ENCODE results near the gene APLP2.

The APLP2 gene

DNA sequence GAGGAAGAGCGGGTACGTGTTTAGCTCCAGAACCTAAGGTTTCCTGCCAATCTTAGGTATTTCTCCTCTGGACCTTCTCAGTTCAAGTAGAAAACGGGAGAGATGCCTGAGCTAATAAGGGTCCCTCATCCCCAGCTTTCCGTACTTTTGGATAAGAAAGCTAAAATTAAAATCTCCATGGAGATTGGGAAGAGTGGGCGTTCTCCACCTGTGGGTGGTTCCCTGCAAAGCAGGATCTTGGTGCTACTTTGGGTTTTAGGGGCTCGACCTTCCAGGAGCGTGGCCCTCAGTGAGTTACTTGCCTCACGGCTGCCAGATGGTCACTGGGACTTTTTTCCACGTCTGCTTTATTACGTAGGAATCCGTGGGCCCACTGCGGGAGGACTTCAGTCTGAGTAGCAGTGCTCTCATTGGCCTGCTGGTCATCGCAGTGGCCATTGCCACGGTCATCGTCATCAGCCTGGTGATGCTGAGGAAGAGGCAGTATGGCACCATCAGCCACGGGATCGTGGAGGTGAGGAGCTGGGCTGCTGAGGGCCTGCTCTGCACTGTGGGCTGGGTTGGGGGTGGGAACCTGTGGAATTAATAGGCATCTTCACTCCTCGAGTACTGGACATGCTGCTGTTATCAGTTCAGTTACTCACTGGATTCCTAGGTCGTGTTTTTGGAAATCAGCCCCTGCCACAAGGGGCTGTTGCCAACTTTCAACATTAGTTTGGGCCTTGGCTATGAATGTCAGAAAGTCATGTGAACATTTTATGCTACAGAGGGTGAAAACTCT lies 72.1 kb downstream of the APLP2 start (continued):
- TF ChIP-seq CSRNP3 (CRISPR knock-in tag; IDR thresholded peaks at IDR 0.05) (no peak), SNAI2 (CRISPR knock-in tag; IDR thresholded peaks at IDR 0.05) (no peak)
- TF ChIP-seq, protein P1, sequence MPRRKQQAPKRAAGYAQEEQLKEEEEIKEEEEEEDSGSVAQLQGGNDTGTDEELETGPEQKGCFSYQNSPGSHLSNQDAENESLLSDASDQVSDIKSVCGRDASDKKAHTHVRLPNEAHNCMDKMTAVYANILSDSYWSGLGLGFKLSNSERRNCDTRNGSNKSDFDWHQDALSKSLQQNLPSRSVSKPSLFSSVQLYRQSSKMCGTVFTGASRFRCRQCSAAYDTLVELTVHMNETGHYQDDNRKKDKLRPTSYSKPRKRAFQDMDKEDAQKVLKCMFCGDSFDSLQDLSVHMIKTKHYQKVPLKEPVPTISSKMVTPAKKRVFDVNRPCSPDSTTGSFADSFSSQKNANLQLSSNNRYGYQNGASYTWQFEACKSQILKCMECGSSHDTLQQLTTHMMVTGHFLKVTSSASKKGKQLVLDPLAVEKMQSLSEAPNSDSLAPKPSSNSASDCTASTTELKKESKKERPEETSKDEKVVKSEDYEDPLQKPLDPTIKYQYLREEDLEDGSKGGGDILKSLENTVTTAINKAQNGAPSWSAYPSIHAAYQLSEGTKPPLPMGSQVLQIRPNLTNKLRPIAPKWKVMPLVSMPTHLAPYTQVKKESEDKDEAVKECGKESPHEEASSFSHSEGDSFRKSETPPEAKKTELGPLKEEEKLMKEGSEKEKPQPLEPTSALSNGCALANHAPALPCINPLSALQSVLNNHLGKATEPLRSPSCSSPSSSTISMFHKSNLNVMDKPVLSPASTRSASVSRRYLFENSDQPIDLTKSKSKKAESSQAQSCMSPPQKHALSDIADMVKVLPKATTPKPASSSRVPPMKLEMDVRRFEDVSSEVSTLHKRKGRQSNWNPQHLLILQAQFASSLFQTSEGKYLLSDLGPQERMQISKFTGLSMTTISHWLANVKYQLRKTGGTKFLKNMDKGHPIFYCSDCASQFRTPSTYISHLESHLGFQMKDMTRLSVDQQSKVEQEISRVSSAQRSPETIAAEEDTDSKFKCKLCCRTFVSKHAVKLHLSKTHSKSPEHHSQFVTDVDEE (CRISPR knock-in tag; IDR thresholded peaks at IDR 0.05), result no peak

DNA sequence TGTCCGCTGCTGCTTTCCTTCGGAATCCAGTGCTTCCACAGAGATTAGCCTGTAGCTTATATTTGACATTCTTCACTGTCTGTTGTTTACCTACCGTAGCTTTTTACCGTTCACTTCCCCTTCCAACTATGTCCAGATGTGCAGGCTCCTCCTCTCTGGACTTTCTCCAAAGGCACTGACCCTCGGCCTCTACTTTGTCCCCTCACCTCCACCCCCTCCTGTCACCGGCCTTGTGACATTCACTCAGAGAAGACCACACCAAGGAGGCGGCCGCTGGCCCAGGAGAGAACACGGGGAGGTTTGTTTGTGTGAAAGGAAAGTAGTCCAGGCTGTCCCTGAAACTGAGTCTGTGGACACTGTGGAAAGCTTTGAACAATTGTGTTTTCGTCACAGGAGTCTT lies 74.4 kb downstream of the APLP2 start:
- TF ChIP-seq ISL1 (CRISPR knock-in tag; IDR thresholded peaks at IDR 0.05) (no peak), BACH2 (CRISPR knock-in tag; IDR thresholded peaks at IDR 0.05; ENCODE audit: borderline replicate concordance) (no peak), PPARA (CRISPR knock-in tag; IDR thresholded peaks at IDR 0.05; ENCODE audit: borderline replicate concordance) (no peak), TCF4 (CRISPR knock-in tag; IDR thresholded peaks at IDR 0.05; ENCODE audit: borderline replicate concordance) (no peak)
- TF ChIP-seq, protein P2, sequence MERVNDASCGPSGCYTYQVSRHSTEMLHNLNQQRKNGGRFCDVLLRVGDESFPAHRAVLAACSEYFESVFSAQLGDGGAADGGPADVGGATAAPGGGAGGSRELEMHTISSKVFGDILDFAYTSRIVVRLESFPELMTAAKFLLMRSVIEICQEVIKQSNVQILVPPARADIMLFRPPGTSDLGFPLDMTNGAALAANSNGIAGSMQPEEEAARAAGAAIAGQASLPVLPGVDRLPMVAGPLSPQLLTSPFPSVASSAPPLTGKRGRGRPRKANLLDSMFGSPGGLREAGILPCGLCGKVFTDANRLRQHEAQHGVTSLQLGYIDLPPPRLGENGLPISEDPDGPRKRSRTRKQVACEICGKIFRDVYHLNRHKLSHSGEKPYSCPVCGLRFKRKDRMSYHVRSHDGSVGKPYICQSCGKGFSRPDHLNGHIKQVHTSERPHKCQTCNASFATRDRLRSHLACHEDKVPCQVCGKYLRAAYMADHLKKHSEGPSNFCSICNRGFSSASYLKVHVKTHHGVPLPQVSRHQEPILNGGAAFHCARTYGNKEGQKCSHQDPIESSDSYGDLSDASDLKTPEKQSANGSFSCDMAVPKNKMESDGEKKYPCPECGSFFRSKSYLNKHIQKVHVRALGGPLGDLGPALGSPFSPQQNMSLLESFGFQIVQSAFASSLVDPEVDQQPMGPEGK (CRISPR knock-in tag; IDR thresholded peaks at IDR 0.05; ENCODE audit: borderline replicate concordance), result no peak
- no peak for ATAC-seq

GRCh38 chr11:130144861-130145281 lies 75.2 kb downstream of the APLP2 start:
- no peak for TF ChIP-seq RARB (CRISPR knock-in tag; IDR thresholded peaks at IDR 0.05)
- no peak for TF ChIP-seq ZNF565 (CRISPR knock-in tag; conservative IDR thresholded peaks at IDR 0.05; ENCODE audit: low read depth)
- TF ChIP-seq, protein P3, sequence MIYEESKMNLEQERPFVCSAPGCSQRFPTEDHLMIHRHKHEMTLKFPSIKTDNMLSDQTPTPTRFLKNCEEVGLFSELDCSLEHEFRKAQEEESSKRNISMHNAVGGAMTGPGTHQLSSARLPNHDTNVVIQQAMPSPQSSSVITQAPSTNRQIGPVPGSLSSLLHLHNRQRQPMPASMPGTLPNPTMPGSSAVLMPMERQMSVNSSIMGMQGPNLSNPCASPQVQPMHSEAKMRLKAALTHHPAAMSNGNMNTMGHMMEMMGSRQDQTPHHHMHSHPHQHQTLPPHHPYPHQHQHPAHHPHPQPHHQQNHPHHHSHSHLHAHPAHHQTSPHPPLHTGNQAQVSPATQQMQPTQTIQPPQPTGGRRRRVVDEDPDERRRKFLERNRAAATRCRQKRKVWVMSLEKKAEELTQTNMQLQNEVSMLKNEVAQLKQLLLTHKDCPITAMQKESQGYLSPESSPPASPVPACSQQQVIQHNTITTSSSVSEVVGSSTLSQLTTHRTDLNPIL (CRISPR knock-in tag; IDR thresholded peaks at IDR 0.05; ENCODE audit: low read depth), result no peak
- TF ChIP-seq CSDC2 (CRISPR knock-in tag; IDR thresholded peaks at IDR 0.05), result no peak
- TF ChIP-seq ZNF8 (CRISPR knock-in tag; IDR thresholded peaks at IDR 0.05), result no peak
- no peak for TF ChIP-seq SNAI2 (CRISPR knock-in tag; IDR thresholded peaks at IDR 0.05)
- TF ChIP-seq TCF4 (CRISPR knock-in tag; IDR thresholded peaks at IDR 0.05; ENCODE audit: borderline replicate concordance), result no peak
- no peak for TF ChIP-seq ZC3H10 (CRISPR knock-in tag; IDR thresholded peaks at IDR 0.05)
- no peak for TF ChIP-seq TOX (CRISPR knock-in tag; IDR thresholded peaks at IDR 0.05; ENCODE audit: borderline replicate concordance)
- TF ChIP-seq, protein P2 (CRISPR knock-in tag; IDR thresholded peaks at IDR 0.05; ENCODE audit: borderline replicate concordance), result no peak
- no peak for TF ChIP-seq ZNF70 (CRISPR knock-in tag; IDR thresholded peaks at IDR 0.05)
- TF ChIP-seq BACH2 (CRISPR knock-in tag; IDR thresholded peaks at IDR 0.05; ENCODE audit: borderline replicate concordance), result no peak
- no peak for ATAC-seq

DNA sequence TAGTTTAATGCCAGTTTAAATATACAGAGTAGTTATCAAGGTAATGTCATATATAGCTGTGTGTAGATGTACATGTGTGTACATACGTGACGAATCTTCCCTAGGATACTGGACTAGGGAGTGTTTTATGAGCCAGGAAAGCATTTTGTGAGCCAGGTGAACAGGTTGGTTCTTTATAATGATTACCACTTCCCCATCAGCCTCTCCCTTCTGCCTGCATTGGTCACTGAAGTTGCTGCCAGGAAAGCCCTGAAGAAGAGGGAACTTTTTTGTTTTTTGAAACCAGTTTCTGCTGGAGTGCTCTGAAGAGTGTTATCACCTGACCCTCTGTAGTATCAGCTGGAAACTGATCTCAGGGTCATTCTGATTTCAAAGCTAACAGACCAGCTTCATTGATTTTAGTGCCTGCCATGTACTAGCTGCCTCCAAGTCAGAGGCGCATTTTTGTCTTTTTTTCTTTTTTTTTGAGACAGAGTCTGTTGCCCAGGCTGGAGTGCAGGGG lies 75.7 kb downstream of the APLP2 start:
- ATAC-seq, result no peak
- TF ChIP-seq BACH2 (CRISPR knock-in tag; IDR thresholded peaks at IDR 0.05; ENCODE audit: borderline replicate concordance) (no peak), ZNF8 (CRISPR knock-in tag; IDR thresholded peaks at IDR 0.05) (no peak), CSDC2 (CRISPR knock-in tag; IDR thresholded peaks at IDR 0.05) (no peak), ZNF565 (CRISPR knock-in tag; conservative IDR thresholded peaks at IDR 0.05; ENCODE audit: low read depth) (no peak), OSR1 (CRISPR knock-in tag; IDR thresholded peaks at IDR 0.05) (no peak), ZC3H10 (CRISPR knock-in tag; IDR thresholded peaks at IDR 0.05) (no peak), RARB (CRISPR knock-in tag; IDR thresholded peaks at IDR 0.05) (no peak), SNAI2 (CRISPR knock-in tag; IDR thresholded peaks at IDR 0.05) (no peak), ZNF70 (CRISPR knock-in tag; IDR thresholded peaks at IDR 0.05) (no peak), ESRRG (CRISPR knock-in tag; IDR thresholded peaks at IDR 0.05) (no peak), PPARA (CRISPR knock-in tag; IDR thresholded peaks at IDR 0.05; ENCODE audit: borderline replicate concordance) (no peak), GLIS3 (CRISPR knock-in tag; IDR thresholded peaks at IDR 0.05) (no peak), TOX (CRISPR knock-in tag; IDR thresholded peaks at IDR 0.05; ENCODE audit: borderline replicate concordance) (no peak), ZFP3 (CRISPR knock-in tag; IDR thresholded peaks at IDR 0.05) (no peak)
- TF ChIP-seq, protein P3 (CRISPR knock-in tag; IDR thresholded peaks at IDR 0.05; ENCODE audit: low read depth), result no peak
- TF ChIP-seq, protein P2 (CRISPR knock-in tag; IDR thresholded peaks at IDR 0.05; ENCODE audit: borderline replicate concordance), result no peak

Measured in SK-N-SH treated with all-trans-retinoic acid at 6 μM for 48 hours (cell line).